ENCODE measurements around the gene TTI1.

DNA sequence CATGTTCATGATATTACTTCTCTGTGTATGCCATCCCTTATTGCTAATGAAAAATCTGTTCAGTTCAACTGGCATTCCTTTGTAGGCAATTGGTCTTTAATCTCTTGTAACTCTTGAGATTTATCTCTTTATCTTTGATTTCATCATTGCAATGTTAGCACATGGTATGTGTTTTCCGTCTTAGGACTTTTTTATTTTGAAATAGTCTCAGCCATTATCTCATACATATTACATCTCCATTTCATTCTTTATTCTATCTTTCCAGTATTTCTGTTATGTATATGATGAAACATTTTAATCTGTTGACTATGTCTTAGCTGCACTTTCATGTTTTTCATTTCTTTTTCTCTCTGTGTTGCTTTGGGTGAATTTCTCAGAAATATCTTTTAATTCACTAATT lies 72.2 kb downstream of the TTI1 start:
- TF ChIP-seq, protein P1, sequence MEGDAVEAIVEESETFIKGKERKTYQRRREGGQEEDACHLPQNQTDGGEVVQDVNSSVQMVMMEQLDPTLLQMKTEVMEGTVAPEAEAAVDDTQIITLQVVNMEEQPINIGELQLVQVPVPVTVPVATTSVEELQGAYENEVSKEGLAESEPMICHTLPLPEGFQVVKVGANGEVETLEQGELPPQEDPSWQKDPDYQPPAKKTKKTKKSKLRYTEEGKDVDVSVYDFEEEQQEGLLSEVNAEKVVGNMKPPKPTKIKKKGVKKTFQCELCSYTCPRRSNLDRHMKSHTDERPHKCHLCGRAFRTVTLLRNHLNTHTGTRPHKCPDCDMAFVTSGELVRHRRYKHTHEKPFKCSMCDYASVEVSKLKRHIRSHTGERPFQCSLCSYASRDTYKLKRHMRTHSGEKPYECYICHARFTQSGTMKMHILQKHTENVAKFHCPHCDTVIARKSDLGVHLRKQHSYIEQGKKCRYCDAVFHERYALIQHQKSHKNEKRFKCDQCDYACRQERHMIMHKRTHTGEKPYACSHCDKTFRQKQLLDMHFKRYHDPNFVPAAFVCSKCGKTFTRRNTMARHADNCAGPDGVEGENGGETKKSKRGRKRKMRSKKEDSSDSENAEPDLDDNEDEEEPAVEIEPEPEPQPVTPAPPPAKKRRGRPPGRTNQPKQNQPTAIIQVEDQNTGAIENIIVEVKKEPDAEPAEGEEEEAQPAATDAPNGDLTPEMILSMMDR (IDR thresholded peaks at IDR 0.05) = no peak
- TF ChIP-seq POLR2A (IDR thresholded peaks at IDR 0.05) = no peak
